Measurements from ENCODE around the gene THG1L. TPM values are rescaled to one million over a fixed set of nuclear protein-coding genes. Genes with fewer than 3 reads are reported as not detected.

The THG1L gene
- total and polyA plus RNA-seq, 10 of the 15 experiments (the other 5 are each of a cell fraction or from before 2014, with no cell fraction given), result 24.8 to 58.0 (median 34.5) TPM

DNA sequence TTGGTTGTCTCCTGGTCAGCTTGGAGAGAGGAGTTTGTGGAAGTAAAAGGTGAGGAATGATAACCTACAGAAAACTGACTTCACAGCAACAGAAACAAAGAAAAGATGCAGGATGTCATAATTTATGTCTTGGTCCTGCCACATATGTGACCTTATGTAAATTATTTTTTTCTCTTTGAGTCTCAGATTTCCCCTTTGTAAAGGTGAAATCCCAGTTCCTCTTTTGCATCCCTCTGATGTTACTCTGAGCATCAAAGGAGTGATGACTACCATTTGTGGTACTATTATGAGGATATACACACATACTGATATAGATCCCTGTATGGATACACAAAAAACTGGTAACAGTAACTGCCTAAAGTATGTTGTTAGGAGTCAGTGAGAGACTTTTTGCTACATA, 1.4 kb upstream of the THG1L start (continued):
- TF ChIP-seq, protein P1, sequence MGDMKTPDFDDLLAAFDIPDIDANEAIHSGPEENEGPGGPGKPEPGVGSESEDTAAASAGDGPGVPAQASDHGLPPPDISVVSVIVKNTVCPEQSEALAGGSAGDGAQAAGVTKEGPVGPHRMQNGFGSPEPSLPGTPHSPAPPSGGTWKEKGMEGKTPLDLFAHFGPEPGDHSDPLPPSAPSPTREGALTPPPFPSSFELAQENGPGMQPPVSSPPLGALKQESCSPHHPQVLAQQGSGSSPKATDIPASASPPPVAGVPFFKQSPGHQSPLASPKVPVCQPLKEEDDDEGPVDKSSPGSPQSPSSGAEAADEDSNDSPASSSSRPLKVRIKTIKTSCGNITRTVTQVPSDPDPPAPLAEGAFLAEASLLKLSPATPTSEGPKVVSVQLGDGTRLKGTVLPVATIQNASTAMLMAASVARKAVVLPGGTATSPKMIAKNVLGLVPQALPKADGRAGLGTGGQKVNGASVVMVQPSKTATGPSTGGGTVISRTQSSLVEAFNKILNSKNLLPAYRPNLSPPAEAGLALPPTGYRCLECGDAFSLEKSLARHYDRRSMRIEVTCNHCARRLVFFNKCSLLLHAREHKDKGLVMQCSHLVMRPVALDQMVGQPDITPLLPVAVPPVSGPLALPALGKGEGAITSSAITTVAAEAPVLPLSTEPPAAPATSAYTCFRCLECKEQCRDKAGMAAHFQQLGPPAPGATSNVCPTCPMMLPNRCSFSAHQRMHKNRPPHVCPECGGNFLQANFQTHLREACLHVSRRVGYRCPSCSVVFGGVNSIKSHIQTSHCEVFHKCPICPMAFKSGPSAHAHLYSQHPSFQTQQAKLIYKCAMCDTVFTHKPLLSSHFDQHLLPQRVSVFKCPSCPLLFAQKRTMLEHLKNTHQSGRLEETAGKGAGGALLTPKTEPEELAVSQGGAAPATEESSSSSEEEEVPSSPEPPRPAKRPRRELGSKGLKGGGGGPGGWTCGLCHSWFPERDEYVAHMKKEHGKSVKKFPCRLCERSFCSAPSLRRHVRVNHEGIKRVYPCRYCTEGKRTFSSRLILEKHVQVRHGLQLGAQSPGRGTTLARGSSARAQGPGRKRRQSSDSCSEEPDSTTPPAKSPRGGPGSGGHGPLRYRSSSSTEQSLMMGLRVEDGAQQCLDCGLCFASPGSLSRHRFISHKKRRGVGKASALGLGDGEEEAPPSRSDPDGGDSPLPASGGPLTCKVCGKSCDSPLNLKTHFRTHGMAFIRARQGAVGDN (IDR thresholded peaks at IDR 0.05), result no peak
- TF ChIP-seq ZNF622 (IDR thresholded peaks at IDR 0.05), result no peak
- peak; percentile 75 for TF ChIP-seq JUNB (IDR thresholded peaks at IDR 0.05)
- TF ChIP-seq NBN (IDR thresholded peaks at IDR 0.05), result peak; percentile 56; the same call in 1 of the 2 replicates
- TF ChIP-seq, protein P2, sequence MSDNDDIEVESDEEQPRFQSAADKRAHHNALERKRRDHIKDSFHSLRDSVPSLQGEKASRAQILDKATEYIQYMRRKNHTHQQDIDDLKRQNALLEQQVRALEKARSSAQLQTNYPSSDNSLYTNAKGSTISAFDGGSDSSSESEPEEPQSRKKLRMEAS (IDR thresholded peaks at IDR 0.05; ENCODE audit: low read depth, low read length), result no peak
- TF ChIP-seq, protein P3, sequence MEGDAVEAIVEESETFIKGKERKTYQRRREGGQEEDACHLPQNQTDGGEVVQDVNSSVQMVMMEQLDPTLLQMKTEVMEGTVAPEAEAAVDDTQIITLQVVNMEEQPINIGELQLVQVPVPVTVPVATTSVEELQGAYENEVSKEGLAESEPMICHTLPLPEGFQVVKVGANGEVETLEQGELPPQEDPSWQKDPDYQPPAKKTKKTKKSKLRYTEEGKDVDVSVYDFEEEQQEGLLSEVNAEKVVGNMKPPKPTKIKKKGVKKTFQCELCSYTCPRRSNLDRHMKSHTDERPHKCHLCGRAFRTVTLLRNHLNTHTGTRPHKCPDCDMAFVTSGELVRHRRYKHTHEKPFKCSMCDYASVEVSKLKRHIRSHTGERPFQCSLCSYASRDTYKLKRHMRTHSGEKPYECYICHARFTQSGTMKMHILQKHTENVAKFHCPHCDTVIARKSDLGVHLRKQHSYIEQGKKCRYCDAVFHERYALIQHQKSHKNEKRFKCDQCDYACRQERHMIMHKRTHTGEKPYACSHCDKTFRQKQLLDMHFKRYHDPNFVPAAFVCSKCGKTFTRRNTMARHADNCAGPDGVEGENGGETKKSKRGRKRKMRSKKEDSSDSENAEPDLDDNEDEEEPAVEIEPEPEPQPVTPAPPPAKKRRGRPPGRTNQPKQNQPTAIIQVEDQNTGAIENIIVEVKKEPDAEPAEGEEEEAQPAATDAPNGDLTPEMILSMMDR (IDR thresholded peaks at IDR 0.05 in 2 of 3, conservative IDR thresholded peaks at IDR 0.05 in 1 of 3; ENCODE audit: control insufficient read depth in 2 of 3, extremely low read depth in 1 of 3, insufficient read depth in 1 of 3, low read depth in 3 of 3, low read length in 3 of 3), result no peak
- TF ChIP-seq DPF2 (IDR thresholded peaks at IDR 0.05), result peak; percentile 96
- no peak for TF ChIP-seq NFYB (IDR thresholded peaks at IDR 0.05; ENCODE audit: insufficient read depth, low read depth, low read length)
- TF ChIP-seq WRNIP1 (IDR thresholded peaks at IDR 0.05; ENCODE audit: borderline replicate concordance, low read depth, low read length), result no peak
- TF ChIP-seq CREB1 (IDR thresholded peaks at IDR 0.05; ENCODE audit: low read depth), result no peak
- TF ChIP-seq, protein P4, sequence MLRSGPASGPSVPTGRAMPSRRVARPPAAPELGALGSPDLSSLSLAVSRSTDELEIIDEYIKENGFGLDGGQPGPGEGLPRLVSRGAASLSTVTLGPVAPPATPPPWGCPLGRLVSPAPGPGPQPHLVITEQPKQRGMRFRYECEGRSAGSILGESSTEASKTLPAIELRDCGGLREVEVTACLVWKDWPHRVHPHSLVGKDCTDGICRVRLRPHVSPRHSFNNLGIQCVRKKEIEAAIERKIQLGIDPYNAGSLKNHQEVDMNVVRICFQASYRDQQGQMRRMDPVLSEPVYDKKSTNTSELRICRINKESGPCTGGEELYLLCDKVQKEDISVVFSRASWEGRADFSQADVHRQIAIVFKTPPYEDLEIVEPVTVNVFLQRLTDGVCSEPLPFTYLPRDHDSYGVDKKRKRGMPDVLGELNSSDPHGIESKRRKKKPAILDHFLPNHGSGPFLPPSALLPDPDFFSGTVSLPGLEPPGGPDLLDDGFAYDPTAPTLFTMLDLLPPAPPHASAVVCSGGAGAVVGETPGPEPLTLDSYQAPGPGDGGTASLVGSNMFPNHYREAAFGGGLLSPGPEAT (IDR thresholded peaks at IDR 0.05; ENCODE audit: low read depth), result peak; percentile 93
- TF ChIP-seq NR2C1 (IDR thresholded peaks at IDR 0.05), result peak; percentile 73
- TF ChIP-seq SPI1 (IDR thresholded peaks at IDR 0.05; ENCODE audit: borderline replicate concordance, insufficient read depth, low read depth, low read length), result peak; percentile 100
- TF ChIP-seq YY1 (IDR thresholded peaks at IDR 0.05; ENCODE audit: low read depth, low read length), result no peak
- TF ChIP-seq ASH2L (IDR thresholded peaks at IDR 0.05; ENCODE audit: borderline replicate concordance, low read depth), result no peak
- TF ChIP-seq EED (IDR thresholded peaks at IDR 0.05; ENCODE audit: low read depth), result no peak
- no peak for TF ChIP-seq TCF12 (IDR thresholded peaks at IDR 0.05; ENCODE audit: low read depth, low read length)
- 0 out of 2 replicates have a peak, but pooled peaks have one; percentile 35 for TF ChIP-seq RAD51 (IDR thresholded peaks at IDR 0.05)
- no peak; the same call in 1 of the 2 replicates for TF ChIP-seq GATAD2B (conservative IDR thresholded peaks at IDR 0.05; ENCODE audit: low read depth)
- peak; percentile 66; the same call in 1 of the 2 replicates for TF ChIP-seq ZNF24 (IDR thresholded peaks at IDR 0.05)
- TF ChIP-seq TBL1XR1 (IDR thresholded peaks at IDR 0.05; ENCODE audit: low read depth, low read length), result 0 out of 2 replicates have a peak, but pooled peaks have one; percentile 59
- TF ChIP-seq NFYA (IDR thresholded peaks at IDR 0.05; ENCODE audit: borderline replicate concordance, low read depth, low read length), result no peak
- TF ChIP-seq CHD2 (IDR thresholded peaks at IDR 0.05; ENCODE audit: borderline replicate concordance, low read depth, low read length), result 0 out of 2 replicates have a peak, but pooled peaks have one; percentile 29
- peak; percentile 58; the same call in 1 of the 2 replicates for TF ChIP-seq BCL11A (IDR thresholded peaks at IDR 0.05; ENCODE audit: low read depth, low read length)
- TF ChIP-seq CREM (IDR thresholded peaks at IDR 0.05; ENCODE audit: low read depth), result peak; percentile 70; the same call in 1 of the 2 replicates
- TF ChIP-seq SRF (IDR thresholded peaks at IDR 0.05; ENCODE audit: low read depth in 2 of 2, low read length in 2 of 2), result 0 out of 4 replicates have a peak, but pooled peaks of 1 of the 2 experiments have one; percentile 31

Measured in GM12878 (cell line).